K562 (cell line): ENCODE measurements around the gene BLTP2. TPM values are rescaled to one million over a fixed set of nuclear protein-coding genes. Genes with fewer than 3 reads are reported as not detected.

ENCODE experiments used
- BACH1 ChIP-seq: fragments of 200-800 bp; sonication (Bioruptor generic); IDR thresholded peaks from 2 replicates; pipeline ENCODE4 v1.6.1; 2016; ENCODE audit warnings: missing genetic modification characterization, missing compliant biosample characterization
- DDX20 ChIP-seq: fragments of 450-650 bp; IDR thresholded peaks from 2 replicates; pipeline ENCODE4 v1.6.1; 2016; ENCODE audit warnings: missing genetic modification characterization, low read depth, mild to moderate bottlenecking, missing compliant biosample characterization, moderate library complexity
- EP400 ChIP-seq: fragments of 450-650 bp; IDR thresholded peaks from 2 replicates; pipeline ENCODE4 v1.6.1; 2017; ENCODE audit warnings: antibody characterized with exemption, mild to moderate bottlenecking, moderate library complexity
- HDAC1 ChIP-seq, 2 experiments: fragments of 450-650 bp; IDR thresholded peaks; 2 replicates each; pipeline ENCODE4 v1.6.1; 2016 to 2017; ENCODE audit warnings: inconsistent platforms in 1 of 2, mild to moderate bottlenecking in 1 of 2, moderate library complexity in 1 of 2
- HDAC2 ChIP-seq: fragments of 450-650 bp; IDR thresholded peaks from 2 replicates; pipeline ENCODE4 v1.6.1; 2016; ENCODE audit warnings: mild to moderate bottlenecking
- MTF1 ChIP-seq: fragments of 250-450 bp; sonication (Bioruptor Pico); IDR thresholded peaks from 2 replicates; pipeline ENCODE4 v1.9.0; 2021; ENCODE audit warnings: moderate library complexity, mild to moderate bottlenecking, inconsistent platforms, borderline replicate concordance
- NR2C1 ChIP-seq, 2 experiments: fragments of 450-650 bp; IDR thresholded peaks; 2 replicates each; pipeline ENCODE4 v1.6.1; 2017; ENCODE audit warnings: mild to moderate bottlenecking in 2 of 2, antibody characterized with exemption in 1 of 2, inconsistent platforms in 1 of 2, missing compliant biosample characterization in 1 of 2, missing genetic modification characterization in 1 of 2
- POLR2AphosphoS5 ChIP-seq: IDR thresholded peaks from 2 replicates; pipeline ENCODE4 v1.6.1; 2011; ENCODE audit warnings: mild to moderate bottlenecking, low read depth, low read length, moderate library complexity; ENCODE audit not compliant: control insufficient read depth, insufficient read depth
- POLR3G ChIP-seq: IDR thresholded peaks from 2 replicates; pipeline ENCODE4 v1.6.1; 2011; ENCODE audit not compliant: insufficient read length, insufficient replicate concordance; ENCODE audit errors: extremely low read depth
- PURB ChIP-seq: sonication (generic); formaldehyde crosslinking; IDR thresholded peaks from 2 replicates; pipeline ENCODE4 v1.9.0; 2021; ENCODE audit warnings: low read depth, mild to moderate bottlenecking, missing genetic modification reagents
- RBM22 ChIP-seq: fragments of 200-400 bp; formaldehyde crosslinking; IDR thresholded peaks from 2 replicates; pipeline ENCODE4 v1.6.1; 2018; ENCODE audit warnings: low read length, low read depth; ENCODE audit not compliant: poor library complexity, severe bottlenecking
- SMAD2 ChIP-seq: fragments of 150-350 bp; IDR thresholded peaks from 2 replicates; pipeline ENCODE4 v1.6.1; 2014; ENCODE audit warnings: low read depth, mild to moderate bottlenecking, low read length
- TCFL5 ChIP-seq: fragments of 250-450 bp; sonication (Bioruptor Pico); conservative IDR thresholded peaks from 2 replicates; pipeline ENCODE4 v1.6.1; 2021; ENCODE audit warnings: mild to moderate bottlenecking, moderate library complexity, matching md5 sums
- ZKSCAN8 ChIP-seq: fragments of 200-800 bp; sonication (Bioruptor generic); IDR thresholded peaks from 2 replicates; pipeline ENCODE4 v1.6.1; 2016; ENCODE audit warnings: missing genetic modification characterization, missing compliant biosample characterization
- ZNF280B ChIP-seq: fragments of 250-450 bp; sonication (Bioruptor Pico); IDR thresholded peaks from 2 replicates; pipeline ENCODE4 v1.5.1; 2021; ENCODE audit warnings: mild to moderate bottlenecking
- ZNF431 ChIP-seq: sonication (generic); formaldehyde crosslinking; IDR thresholded peaks from 2 replicates; pipeline ENCODE4 v1.8.0; 2022; ENCODE audit warnings: mild to moderate bottlenecking, missing genetic modification reagents
- ZNF644 ChIP-seq: fragments of 200-800 bp; sonication (Bioruptor generic); IDR thresholded peaks from 2 replicates; pipeline ENCODE4 v1.6.1; 2016; ENCODE audit warnings: low read depth, missing genetic modification characterization, missing compliant biosample characterization
- polyA plus RNA-seq, 8 experiments: library from polyadenylated mRNA; depleted of rRNA in 4 of 8; stranded (reverse) in 5 of 8; unstranded in 3 of 8; fragments of >200 nt; fragmentation: Nextera tagmentation in 2 of 8; fragmentation: Illumina TruSeq in 1 of 8; extraction: Ambion mirVana in 2 of 8; extraction: Trizol in 1 of 8; gene quantifications; 2 replicates each; pipeline versions ENCODE4 v1.2.1 to v1.2.3, GENCODE V29; 2011 to 2014; ENCODE audit warnings: inconsistent platforms in 1 of 8, missing spikeins in 1 of 8
- total RNA-seq, 7 experiments: library from RNA; depleted of rRNA in 6 of 7; stranded (reverse); fragments of >200 nt in 6 of 7; fragmentation: Illumina TruSeq in 2 of 7; extraction: Trizol in 2 of 7; gene quantifications; 2 replicates each; pipeline versions ENCODE4 v1.2.1 to v1.2.3, GENCODE V29; 2011 to 2021; ENCODE audit warnings: low replicate concordance in 1 of 7
- TF ChIP-seq, protein P1 (sequence below): fragments of 450-650 bp; formaldehyde crosslinking; IDR thresholded peaks from 2 replicates; pipeline ENCODE4 v1.4.0; 2022; ENCODE audit warnings: mild to moderate bottlenecking, moderate library complexity
- TF ChIP-seq, protein P2 (sequence below), 2 experiments: fragments of 200-800 bp in 1 of 2; sonication (Bioruptor generic) in 1 of 2; sonication (generic) in 1 of 2; formaldehyde crosslinking in 1 of 2; IDR thresholded peaks in 1 of 2; conservative IDR thresholded peaks in 1 of 2; 2 replicates each; pipeline versions ENCODE4 v1.5.0 to v1.6.1; 2016 to 2020; ENCODE audit warnings: missing compliant biosample characterization in 1 of 2, missing genetic modification characterization in 1 of 2, missing genetic modification reagents in 1 of 2

BLTP2 gene
- total and polyA plus RNA-seq, 9 of the 15 experiments (the other 6 are each of a cell fraction or from before 2014, with no cell fraction given), result 14.7 to 174 (median 103) TPM

DNA sequence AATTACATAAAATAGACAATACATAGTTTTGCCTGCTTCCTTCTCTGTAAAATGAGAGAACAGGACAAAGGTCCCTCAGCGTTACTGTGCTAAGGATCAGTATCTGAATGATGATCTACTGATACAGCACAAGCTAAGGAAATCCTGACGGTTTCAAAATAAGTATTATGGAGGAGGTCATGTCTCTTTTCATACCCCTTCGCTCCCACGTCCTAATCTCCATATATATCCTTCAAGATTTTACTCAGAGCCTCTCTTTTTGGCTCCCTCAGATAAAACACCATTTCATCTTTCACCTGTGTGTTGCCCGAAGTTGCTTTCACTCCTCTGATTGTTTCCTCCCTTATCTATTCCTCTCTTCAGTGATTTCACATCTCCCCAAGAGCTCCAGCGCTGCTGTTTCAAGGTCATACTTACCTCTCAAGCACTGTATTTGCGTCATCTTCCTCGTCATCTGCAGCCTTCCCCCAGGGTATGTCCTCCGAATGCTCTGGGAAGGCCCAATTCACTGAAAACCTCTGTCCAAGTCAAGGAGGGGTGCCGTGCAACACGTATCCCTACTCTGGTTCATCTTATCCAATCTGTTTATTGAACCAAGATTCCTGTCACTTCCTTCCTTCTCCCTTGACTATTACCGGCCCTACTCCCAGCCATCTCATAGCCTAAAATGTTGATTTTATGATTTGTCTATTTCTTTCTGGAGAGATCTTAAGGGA lies 1.2 kb upstream of the BLTP2 start (continued):
- TF ChIP-seq MTF1 (no peak), TCFL5 (CRISPR knock-in tag) (0 out of 2 replicates have a peak, but pooled peaks have one; percentile 14), PURB (CRISPR knock-in tag) (no peak), HDAC1 (IDR thresholded peaks at IDR 0.05) (peak in 1 of 2 experiments; percentile 46; a peak in 2 of 4 replicates), POLR2AphosphoS5 (no peak), NR2C1 (IDR thresholded peaks at IDR 0.05) (peak; percentile 11; the same call in 1 of the 2 replicates), NR2C1 (tag; IDR thresholded peaks at IDR 0.05) (peak; percentile 59; the same call in 1 of the 2 replicates), DDX20 (tag) (peak; percentile 56), RBM22 (no peak), ZKSCAN8 (CRISPR knock-in tag) (peak; percentile 61; the same call in 1 of the 2 replicates), BACH1 (tag) (peak; percentile 88; the same call in 1 of the 2 replicates), ZNF280B (CRISPR knock-in tag) (0 out of 2 replicates have a peak, but pooled peaks have one; percentile 18), POLR3G (no peak), HDAC2 (peak; percentile 83), ZNF644 (tag) (peak; percentile 63; the same call in 1 of the 2 replicates), EP400 (peak; percentile 53), ZNF431 (no peak), SMAD2 (no peak)
- TF ChIP-seq, protein P1, sequence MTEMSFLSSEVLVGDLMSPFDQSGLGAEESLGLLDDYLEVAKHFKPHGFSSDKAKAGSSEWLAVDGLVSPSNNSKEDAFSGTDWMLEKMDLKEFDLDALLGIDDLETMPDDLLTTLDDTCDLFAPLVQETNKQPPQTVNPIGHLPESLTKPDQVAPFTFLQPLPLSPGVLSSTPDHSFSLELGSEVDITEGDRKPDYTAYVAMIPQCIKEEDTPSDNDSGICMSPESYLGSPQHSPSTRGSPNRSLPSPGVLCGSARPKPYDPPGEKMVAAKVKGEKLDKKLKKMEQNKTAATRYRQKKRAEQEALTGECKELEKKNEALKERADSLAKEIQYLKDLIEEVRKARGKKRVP, result peak; percentile 63; the same call in 1 of the 2 replicates
- TF ChIP-seq, protein P2, sequence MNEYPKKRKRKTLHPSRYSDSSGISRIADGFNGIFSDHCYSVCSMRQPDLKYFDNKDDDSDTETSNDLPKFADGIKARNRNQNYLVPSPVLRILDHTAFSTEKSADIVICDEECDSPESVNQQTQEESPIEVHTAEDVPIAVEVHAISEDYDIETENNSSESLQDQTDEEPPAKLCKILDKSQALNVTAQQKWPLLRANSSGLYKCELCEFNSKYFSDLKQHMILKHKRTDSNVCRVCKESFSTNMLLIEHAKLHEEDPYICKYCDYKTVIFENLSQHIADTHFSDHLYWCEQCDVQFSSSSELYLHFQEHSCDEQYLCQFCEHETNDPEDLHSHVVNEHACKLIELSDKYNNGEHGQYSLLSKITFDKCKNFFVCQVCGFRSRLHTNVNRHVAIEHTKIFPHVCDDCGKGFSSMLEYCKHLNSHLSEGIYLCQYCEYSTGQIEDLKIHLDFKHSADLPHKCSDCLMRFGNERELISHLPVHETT (CRISPR knock-in tag; conservative IDR thresholded peaks at IDR 0.05 in 1 of 2, IDR thresholded peaks at IDR 0.05 in 1 of 2), result peak in 1 of 2 experiments; percentile 71; a peak in 2 of 4 replicates
